ENCODE data around the gene PDE2A. TPM values are rescaled to one million over a fixed set of nuclear protein-coding genes. Genes with fewer than 3 reads are reported as not detected.

The PDE2A gene
- polyA plus RNA-seq, 1 donor (not counting 4 experiments of a cell fraction or from before 2014, with no cell fraction given): 0.38 TPM

DNA sequence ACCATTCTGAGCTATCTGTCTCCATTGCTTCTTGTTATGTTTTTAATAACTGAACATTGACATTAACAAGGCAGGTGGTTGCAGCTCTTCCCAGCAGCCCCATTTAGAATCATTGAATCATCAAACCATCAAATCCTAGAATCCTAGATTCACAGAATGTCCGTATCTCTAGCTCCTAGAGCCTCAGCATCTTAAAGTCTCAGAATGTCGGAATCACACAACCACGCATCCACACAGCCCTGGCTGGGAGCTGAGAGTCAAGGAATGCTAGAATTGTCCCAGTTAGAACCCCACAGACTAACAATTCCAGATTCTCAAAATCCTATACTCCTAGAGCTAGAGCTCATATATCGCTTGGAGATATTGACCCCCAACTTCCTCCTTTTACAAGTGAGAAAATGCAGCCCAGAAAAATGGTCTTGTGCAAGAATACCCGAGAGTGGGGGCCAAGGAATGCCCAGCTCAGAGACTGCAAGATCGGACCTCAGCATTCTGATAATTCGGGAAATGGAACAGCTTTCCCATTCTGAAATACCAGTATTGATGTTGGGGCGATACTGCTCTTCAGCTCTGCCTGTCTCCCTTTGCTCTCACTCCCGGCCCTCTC lies 38.8 kb downstream of the PDE2A start:
- Histone ChIP-seq H3K36me3 (ENCODE audit: control insufficient read depth in 2 of 2, extremely low read depth in 1 of 2, insufficient read depth in 2 of 2, low read length in 2 of 2) (no peaks in the 10 kb centered on the region), H3K4me2 (ENCODE audit: control insufficient read depth, extremely low read depth, insufficient read depth, low read depth, low read length) (no peak overlapping the region), H3K79me2 (ENCODE audit: control insufficient read depth, insufficient read depth, low read length) (no peaks in the 10 kb centered on the region), H2AFZ (ENCODE audit: control insufficient read depth, low read length) (no peak overlapping the region), H3K4me1 (ENCODE audit: control insufficient read depth, extremely low read depth, insufficient read depth, low read length) (no peaks in the 10 kb centered on the region), H3K27me3 (ENCODE audit: control insufficient read depth, extremely low read depth, insufficient read depth, low read length) (peaks cover 24% of the 10 kb centered on the region), H3K9me1 (ENCODE audit: control insufficient read depth, extremely low read depth, insufficient read depth, low read length) (no peaks in the 10 kb centered on the region), H4K20me1 (ENCODE audit: control insufficient read depth, extremely low read depth, insufficient read depth, low read length) (no peaks in the 10 kb centered on the region), H3K4me3 (ENCODE audit: control insufficient read depth in 2 of 3, extremely low read depth in 1 of 3, insufficient read depth in 2 of 3, low read depth in 1 of 3, low read length in 3 of 3) (no peak overlapping the region), H3K27ac (ENCODE audit: control insufficient read depth, insufficient read depth, low read length) (no peak overlapping the region), H3K9me3 (ENCODE audit: control insufficient read depth, low read depth, low read length) (no peaks in the 10 kb centered on the region), H3K9ac (ENCODE audit: control insufficient read depth, extremely low read depth, insufficient read depth, low read length) (no peak overlapping the region)
- no peak for TF ChIP-seq EZH2 (IDR thresholded peaks at IDR 0.05; ENCODE audit: low read length)
- TF ChIP-seq, protein P1, sequence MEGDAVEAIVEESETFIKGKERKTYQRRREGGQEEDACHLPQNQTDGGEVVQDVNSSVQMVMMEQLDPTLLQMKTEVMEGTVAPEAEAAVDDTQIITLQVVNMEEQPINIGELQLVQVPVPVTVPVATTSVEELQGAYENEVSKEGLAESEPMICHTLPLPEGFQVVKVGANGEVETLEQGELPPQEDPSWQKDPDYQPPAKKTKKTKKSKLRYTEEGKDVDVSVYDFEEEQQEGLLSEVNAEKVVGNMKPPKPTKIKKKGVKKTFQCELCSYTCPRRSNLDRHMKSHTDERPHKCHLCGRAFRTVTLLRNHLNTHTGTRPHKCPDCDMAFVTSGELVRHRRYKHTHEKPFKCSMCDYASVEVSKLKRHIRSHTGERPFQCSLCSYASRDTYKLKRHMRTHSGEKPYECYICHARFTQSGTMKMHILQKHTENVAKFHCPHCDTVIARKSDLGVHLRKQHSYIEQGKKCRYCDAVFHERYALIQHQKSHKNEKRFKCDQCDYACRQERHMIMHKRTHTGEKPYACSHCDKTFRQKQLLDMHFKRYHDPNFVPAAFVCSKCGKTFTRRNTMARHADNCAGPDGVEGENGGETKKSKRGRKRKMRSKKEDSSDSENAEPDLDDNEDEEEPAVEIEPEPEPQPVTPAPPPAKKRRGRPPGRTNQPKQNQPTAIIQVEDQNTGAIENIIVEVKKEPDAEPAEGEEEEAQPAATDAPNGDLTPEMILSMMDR (optimal IDR thresholded peaks at IDR 0.05 in 1 of 3, IDR thresholded peaks at IDR 0.05 in 1 of 3, conservative IDR thresholded peaks at IDR 0.05 in 1 of 3; ENCODE audit: extremely low read depth in 1 of 3, insufficient read depth in 2 of 3, low read length in 3 of 3): no peak
- dilution Hi-C loops (cut with MboI; ENCODE audit: extremely low pct_ligation_motif_present, low sequenced_read_pairs): no loop called here
- DNase-seq (ENCODE audit: low read depth, low spot score): no peak
- FAIRE-seq: no peak

DNA sequence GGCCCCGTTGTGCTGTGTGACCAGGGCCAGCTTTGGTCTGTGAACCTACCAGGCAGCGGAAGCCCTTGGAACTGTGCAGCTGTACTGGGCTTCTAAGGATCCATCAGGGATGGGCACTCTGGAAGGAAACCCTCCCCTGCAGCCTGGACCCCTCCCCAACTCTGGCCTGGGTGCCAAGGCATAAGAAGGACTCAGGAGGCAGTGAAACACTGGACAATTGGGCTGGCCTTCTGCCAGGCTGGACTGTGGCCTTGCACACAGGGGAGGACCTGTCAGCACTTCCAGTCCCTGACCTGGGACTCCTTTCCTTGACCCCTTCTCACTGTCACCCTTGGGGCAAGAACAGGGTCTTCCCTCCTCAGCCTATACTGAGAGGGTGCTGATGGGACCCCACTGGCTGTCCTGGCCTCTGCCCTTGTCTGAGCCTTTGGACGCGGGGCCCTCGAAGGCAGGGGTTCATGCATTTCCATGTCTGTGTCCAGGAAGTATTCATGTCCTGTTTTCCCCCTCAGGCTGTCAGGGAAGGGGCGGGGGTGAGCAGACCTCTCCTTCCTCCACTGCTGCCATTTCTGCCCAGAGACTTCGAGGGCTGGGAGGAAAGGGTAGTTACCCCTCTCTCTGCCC lies 39.6 kb downstream of the PDE2A start:
- TF ChIP-seq, protein P1 (optimal IDR thresholded peaks at IDR 0.05 in 1 of 3, IDR thresholded peaks at IDR 0.05 in 1 of 3, conservative IDR thresholded peaks at IDR 0.05 in 1 of 3; ENCODE audit: extremely low read depth in 1 of 3, insufficient read depth in 2 of 3, low read length in 3 of 3): no peak
- no peak for TF ChIP-seq EZH2 (IDR thresholded peaks at IDR 0.05; ENCODE audit: low read length)
- H3K4me1 ChIP-seq (ENCODE audit: control insufficient read depth, extremely low read depth, insufficient read depth, low read length): no peaks in the 10 kb centered on the region
- H3K4me2 ChIP-seq (ENCODE audit: control insufficient read depth, extremely low read depth, insufficient read depth, low read depth, low read length): no peak overlapping the region
- no peak overlapping the region for H3K4me3 ChIP-seq (ENCODE audit: control insufficient read depth in 2 of 3, extremely low read depth in 1 of 3, insufficient read depth in 2 of 3, low read depth in 1 of 3, low read length in 3 of 3)
- H2AFZ ChIP-seq (ENCODE audit: control insufficient read depth, low read length): no peak overlapping the region
- H3K9ac ChIP-seq (ENCODE audit: control insufficient read depth, extremely low read depth, insufficient read depth, low read length): no peak overlapping the region
- peaks cover 24% of the 10 kb centered on the region for H3K27me3 ChIP-seq (ENCODE audit: control insufficient read depth, extremely low read depth, insufficient read depth, low read length)
- H4K20me1 ChIP-seq (ENCODE audit: control insufficient read depth, extremely low read depth, insufficient read depth, low read length): no peaks in the 10 kb centered on the region
- H3K79me2 ChIP-seq (ENCODE audit: control insufficient read depth, insufficient read depth, low read length): no peaks in the 10 kb centered on the region
- FAIRE-seq (no peak), DNase-seq (ENCODE audit: low read depth, low spot score) (no peak)
- H3K9me1 ChIP-seq (ENCODE audit: control insufficient read depth, extremely low read depth, insufficient read depth, low read length): no peaks in the 10 kb centered on the region
- no peaks in the 10 kb centered on the region for H3K36me3 ChIP-seq (ENCODE audit: control insufficient read depth in 2 of 2, extremely low read depth in 1 of 2, insufficient read depth in 2 of 2, low read length in 2 of 2)
- dilution Hi-C loops (cut with MboI; ENCODE audit: extremely low pct_ligation_motif_present, low sequenced_read_pairs): no loop called here
- no peaks in the 10 kb centered on the region for H3K9me3 ChIP-seq (ENCODE audit: control insufficient read depth, low read depth, low read length)
- H3K27ac ChIP-seq (ENCODE audit: control insufficient read depth, insufficient read depth, low read length): no peak overlapping the region
